SIG-M5 treated with dmso at 0.1 percent for 504 hours (cell line): ENCODE results near the gene ATP5MC3.

Experiments
- DNase-seq: peaks from one replicate; lab custom pipeline; 2025; ENCODE audit not compliant: unreplicated experiment; lab: John Stamatoyannopoulos, UW

ATP5MC3 gene

DNA sequence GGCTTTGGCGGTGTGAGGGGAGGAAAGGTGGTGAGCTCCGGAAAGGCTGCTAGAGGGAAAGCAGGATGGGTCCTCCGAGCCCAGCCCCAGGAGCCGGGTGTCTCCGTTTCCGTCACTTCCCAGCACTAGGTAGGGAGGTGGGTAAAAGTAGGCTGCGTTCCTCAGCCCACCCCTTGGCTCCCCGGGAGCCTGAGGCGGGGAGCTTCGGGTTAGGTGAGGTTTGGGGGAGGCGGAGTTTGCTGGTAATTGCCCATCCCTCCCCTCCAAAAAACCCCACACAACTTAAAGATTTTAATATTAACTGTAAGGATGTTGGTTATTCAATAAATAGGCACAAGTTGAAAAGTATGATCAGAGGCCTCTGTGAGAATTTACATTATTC, 13.0 kb downstream of the ATP5MC3 start:
- DNase-seq = no peak

GRCh38 chr2:175167792-175168563, 13.5 kb downstream of the ATP5MC3 start, which contains the start of gene ATF2:
Gene ATF2, minus strand, starts transcription at chr2:175168203. Its CDS starts 31,760 bp downstream, at chr2:175136443.
- DNase-seq = peak; percentile 100

GRCh38 chr2:175167076-175167791, 14.3 kb downstream of the ATP5MC3 start:
- peak; percentile 52 for DNase-seq

- peak; percentile 19 for DNase-seq
These were observed 15.2 kb downstream of the ATP5MC3 start for GRCh38 chr2:175166216-175166824.

- DNase-seq = no peak
These were observed 17.3 kb downstream of the ATP5MC3 start for GRCh38 chr2:175164235-175164634.

DNA sequence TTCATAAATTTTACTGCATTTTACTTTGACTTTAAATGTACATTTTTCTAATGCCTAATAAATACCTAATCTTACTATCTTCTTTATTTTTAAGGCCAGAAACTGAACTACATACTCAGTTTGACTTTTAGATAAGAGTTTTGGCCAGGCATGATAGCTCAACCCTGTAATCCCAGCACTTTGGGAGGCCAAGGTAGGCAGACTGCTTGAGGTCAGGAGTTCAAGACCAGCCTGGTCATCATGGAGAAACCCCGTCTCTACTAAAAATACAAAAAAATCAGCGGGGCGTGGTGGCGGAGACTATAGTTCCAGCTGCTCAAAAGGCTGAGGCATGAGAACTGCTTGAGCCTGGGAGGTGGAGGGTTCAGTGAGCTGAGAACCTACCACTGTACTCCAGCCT, 22.6 kb downstream of the ATP5MC3 start:
- no peak for DNase-seq

GRCh38 chr2:175156534-175156933, 25.0 kb downstream of the ATP5MC3 start:
- DNase-seq = no peak

DNA sequence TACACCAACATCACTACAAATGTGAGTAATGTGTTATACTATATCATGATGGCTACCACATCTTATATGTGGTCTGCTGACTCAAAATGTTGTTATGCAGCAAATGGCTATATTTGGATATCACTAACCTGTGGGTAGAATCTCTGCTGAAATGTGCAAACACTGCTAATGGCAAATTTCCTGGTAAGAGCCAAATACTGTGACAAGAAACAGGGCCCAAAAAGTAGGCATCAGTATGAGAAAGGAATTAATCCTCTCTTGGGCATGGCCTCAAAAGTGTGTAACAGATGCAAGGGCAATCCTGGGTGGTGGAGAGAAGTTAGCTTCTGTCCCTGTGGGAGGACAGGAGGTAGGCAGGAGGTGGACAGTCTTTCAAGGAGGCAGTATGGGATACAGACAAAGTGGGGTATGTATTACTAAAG, 26.8 kb downstream of the ATP5MC3 start:
- DNase-seq = no peak

DNA sequence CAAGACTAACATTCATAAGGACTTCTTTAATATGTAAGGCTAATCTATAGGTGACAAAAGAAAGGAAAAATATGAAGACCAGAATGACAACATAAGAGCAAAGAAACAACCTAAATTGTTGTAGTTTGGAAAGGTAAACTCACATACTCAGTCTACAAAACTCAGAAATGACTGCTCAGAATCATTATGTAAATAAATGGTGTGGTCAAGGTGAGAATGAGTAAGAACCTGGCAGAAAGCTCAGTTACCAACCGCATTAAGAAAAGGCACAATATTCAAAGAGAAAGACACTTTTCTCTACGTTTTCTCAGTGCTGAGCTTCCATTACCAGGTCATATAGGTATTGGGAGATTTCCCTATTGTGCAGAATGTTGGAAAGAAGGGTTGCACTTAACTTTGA, 29.3 kb downstream of the ATP5MC3 start:
- DNase-seq = no peak

DNA sequence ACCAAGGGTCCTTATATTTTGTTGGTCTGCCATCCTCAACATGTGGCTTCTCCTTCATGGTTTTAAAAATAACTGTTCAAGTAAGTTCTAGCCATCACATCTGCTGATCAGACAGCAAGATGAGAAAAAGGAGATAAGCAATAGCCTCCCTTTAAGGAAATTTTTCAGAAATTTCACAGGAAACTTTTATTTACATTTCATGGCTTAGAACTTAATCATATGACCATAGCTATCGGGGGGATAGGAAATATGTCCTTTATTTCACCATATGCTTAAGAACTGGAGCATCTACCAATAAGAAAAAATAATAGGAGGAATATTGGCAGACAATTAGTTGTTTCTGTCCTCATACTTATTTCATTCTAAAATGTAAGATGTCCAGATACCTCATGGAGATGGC, 29.7 kb downstream of the ATP5MC3 start:
- no peak for DNase-seq

GRCh38 chr2:175147186-175147585, 34.3 kb downstream of the ATP5MC3 start:
- no peak for DNase-seq

- DNase-seq = no peak
These were observed 37.8 kb downstream of the ATP5MC3 start for GRCh38 chr2:175143678-175144077.

DNA sequence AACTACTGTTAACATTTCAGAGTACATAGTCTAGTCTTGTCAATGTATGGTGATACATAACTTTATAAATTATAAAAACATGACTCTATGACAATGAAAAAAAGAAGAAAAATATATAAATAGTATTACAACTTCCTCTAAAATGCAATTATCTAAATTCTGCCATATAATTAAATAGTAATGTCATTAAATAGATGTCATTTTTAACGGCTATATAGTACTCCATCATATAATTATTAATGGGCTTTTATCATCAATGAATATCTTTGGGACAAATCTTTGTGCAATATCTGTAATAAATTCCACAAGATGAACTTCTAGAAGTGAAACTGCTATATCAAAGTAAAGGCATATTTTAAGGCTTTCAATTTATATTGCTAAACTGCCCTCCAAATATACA, 38.3 kb downstream of the ATP5MC3 start:
- no peak for DNase-seq

DNA sequence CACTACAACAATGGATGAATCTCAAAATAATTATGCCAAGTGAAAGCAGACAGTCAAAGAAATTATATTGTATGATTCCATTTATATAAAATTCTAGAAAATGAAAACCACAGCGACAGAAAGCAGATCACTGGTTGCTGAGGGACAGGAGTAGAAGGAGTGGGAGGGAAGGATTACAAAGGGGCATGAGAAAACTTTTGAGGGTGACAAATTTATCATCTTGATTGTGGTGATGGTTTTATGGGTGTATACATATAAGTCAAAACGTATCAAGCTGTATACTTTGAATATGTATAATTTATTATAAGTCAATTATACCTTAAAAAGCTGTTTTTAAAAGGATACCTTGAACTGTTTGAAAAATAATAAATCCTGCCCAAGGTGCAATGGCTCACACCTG, 41.2 kb downstream of the ATP5MC3 start:
- no peak for DNase-seq

DNA sequence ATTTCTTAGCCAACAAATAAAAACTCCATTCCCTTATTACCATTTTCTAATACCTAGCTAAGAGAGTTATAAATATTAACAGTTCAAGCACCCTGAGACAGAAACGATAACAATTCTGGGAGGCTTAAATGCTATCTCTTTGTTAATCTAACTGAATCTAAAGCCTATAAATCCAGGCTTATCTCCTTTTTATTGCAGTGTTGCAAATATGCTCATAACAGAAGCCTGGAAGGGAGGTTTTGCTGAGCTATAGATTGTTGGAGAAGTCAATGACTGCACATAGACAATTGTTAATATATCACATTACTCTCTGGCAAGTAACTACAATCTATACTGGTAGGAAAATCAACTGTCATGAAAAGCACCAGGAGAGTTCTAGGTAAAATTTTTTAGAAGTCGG, 43.7 kb downstream of the ATP5MC3 start:
- no peak for DNase-seq

- DNase-seq = no peak
These were observed 44.9 kb downstream of the ATP5MC3 start for GRCh38 chr2:175136334-175137215.

GRCh38 chr2:175135862-175136261, 45.6 kb downstream of the ATP5MC3 start:
- no peak for DNase-seq

GRCh38 chr2:175135177-175135576, 46.3 kb downstream of the ATP5MC3 start:
- no peak for DNase-seq

GRCh38 chr2:175131252-175131651, 50.3 kb downstream of the ATP5MC3 start:
- no peak for DNase-seq

DNA sequence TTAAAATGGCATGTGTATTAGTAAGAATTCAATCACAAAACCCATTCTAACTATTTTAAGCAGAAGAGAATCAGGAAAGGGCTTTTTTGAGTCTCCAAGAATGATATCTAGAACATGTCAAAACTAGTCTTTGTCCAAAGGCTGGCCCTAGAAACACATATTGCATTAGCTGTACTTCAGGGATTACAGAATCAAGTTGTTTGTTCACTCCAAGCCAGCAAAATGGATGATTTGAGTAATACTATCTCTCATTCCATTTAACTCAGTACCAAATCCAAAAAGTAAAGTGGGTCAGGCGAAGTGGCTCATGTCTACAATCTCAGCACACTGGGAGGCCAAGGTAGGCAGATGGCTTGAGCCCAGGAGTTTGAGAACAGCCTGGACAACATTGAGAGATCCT, 54.8 kb downstream of the ATP5MC3 start:
- DNase-seq = no peak
